Left ventricle myocardium superior (tissue), 1 donor: ENCODE results near the gene SCML1. TPM values are rescaled to one million over a fixed set of nuclear protein-coding genes. Genes with fewer than 3 reads are reported as not detected.

Source experiments
- ATAC-seq: fragments of 200-7000 bp; cut with Tn5 transposase; one replicate; pipeline ENCODE4 v1.9.1; 2020; ENCODE audit warnings: mild to moderate bottlenecking, moderate library complexity
- DNase-seq: peaks from one replicate; pipeline ENCODE4 v3.0.0-alpha.2; 2020
- intact Hi-C: fragments of 100-400 bp; cut with micrococcal nuclease; formaldehyde crosslinking; loops from one replicate; pipeline ENCODE4 v1.11.0; 2022
- long read RNA-seq: library from polyadenylated mRNA; unstranded; transcript quantifications from one replicate; pipeline ENCODE4 v2.0.0, GENCODE V29; 2021
- total RNA-seq: library from RNA; stranded (reverse); fragmentation: NEBNext Ultra II Directional; extraction: Animal tissue kit (Norgen Biotek cat#: 25700); gene quantifications from one replicate; pipeline ENCODE4 v1.2.1, GENCODE V29; 2021
- donor health status: DM: no; HTN: yes; CAD: no; lungs with severe emphysema.

Gene SCML1, protein sequence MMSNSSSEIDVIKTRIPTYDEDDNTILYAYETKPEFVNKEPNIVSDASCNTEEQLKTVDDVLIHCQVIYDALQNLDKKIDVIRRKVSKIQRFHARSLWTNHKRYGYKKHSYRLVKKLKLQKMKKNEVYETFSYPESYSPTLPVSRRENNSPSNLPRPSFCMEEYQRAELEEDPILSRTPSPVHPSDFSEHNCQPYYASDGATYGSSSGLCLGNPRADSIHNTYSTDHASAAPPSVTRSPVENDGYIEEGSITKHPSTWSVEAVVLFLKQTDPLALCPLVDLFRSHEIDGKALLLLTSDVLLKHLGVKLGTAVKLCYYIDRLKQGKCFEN
- 5.8 TPM for total RNA-seq
- long read RNA-seq, partial matches to known transcripts, result 0 of 9 reads
- long read RNA-seq, other reads (novel, unspliced or antisense), result 5 of 9 reads

DNA sequence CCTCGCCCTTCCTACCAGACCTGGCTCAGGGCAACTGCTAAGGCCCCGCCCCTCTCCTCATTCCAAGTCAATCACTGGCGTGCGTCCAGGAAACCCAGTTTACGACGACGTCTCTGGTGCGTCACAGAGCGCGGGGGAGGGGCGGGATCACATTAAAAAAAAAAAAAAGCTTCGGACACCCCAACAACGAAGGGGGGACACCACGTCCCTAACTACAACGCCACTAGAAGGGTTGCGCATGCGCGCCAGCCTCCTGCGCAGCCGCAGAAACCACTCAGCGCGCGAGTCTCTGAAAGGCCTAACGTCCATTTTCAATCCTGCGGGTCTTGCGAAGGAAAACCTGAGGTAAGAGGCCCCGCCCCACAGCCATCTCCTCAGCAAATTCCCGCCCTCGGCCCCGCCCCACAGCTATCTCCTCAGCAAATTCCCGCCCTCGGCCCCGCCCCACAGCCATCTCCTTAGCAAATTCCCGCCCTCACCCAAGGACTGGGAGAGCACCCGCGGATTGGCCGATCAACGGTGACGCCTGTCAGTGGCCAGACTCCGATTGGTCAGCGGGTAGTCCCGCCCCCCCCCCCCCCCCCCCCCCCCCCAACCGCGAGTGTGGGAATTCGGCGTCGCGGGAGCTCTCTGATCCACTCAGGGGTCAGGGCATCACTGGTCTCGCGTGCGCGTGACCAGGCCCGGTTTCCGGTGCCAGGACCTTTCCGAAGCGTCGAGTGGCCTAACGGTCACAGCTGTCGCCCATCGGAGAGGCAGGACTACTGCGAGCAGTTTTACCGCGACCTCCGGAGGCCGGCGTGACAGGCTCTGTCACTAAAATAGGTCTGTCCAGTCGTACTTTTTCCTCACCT lies at the start of gene SCML1:
Gene SCML1, plus strand, starts transcription at position 638 of the 854 bp plus-strand sequence. CDS start 6,694 bp downstream, outside the sequence.
- intact Hi-C loops, result no loop called here
- ATAC-seq (peak; percentile 98), DNase-seq (peak; percentile 97)

DNA sequence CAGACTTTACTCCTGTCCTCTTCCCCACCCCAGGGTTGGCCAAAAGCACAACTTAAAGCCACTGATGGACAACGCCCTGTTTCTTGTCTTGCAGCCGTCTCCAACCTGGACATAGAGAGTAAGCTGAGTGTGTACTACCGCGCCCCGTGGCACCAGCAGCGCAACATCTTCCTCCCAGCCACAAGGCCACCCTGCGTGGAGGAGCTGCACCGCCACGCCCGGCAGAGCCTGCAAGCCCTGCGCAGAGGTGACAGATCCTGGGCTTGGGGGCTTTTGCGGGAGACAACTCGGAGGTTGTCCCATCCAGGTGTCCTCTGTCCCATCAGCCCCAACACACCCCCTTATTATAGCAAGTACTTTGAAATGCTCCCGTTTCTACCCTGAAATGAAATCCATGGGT lies 49.6 kb upstream of the SCML1 start:
- no peak for DNase-seq
- ATAC-seq, result no peak
- intact Hi-C loops, result no loop called here

DNA sequence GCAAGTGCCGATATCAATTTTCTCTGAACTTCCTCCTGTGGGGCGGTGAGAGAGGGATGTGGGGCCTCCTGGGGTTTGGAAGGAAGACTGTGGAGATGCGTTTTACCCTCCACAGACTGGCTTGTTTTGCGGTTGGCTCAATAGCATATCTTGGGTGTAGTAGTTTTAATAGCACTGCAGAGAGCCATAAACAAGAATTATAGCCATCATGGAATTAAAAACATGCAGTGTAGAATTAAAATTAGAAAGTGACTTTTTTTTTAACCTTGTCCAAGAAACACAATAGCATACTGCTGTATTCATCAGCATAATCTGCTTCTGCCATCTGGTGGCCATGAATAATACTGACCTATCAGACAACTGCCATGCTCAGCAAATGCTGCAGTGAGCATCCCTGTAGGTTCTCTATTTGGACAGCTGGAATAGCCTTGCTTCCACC lies 47.3 kb upstream of the SCML1 start:
- DNase-seq, result no peak
- ATAC-seq, result peak; percentile 72
- intact Hi-C loops, result loop anchor here (2.0 kb wide), 1 partner anchor 447 kb away; no protein-coding TSS in a partner anchor

DNA sequence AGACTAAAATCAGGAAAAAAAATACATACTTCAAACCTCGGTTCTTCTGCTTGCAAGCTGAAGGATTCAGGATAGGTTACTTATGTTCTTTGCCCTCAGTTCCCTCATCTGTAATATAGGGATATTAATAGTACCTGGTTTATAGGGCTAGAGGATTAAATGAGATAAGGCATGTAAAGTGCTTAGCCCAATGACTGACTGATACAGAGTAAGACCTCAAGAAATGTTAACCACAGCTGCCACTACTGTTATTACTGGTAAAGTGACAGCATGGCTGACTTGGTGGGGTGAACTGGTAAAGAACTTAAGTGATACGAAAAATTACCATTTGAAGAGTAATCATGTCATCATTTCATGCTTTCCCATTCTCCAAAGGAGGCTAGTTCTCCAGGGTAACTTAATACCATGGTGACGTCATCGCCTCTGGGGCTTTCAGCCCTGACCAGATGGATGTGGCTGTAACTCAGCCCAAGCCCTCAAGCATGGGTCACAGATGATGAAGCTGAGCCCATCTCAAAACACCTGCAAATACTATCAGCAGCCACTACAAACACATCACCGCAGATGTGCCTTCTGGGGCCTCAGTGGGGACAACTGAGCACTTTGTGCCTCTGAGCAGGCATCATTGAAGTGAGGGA lies 44.5 kb upstream of the SCML1 start:
- intact Hi-C loops, result no loop called here
- ATAC-seq, result no peak
- no peak for DNase-seq

DNA sequence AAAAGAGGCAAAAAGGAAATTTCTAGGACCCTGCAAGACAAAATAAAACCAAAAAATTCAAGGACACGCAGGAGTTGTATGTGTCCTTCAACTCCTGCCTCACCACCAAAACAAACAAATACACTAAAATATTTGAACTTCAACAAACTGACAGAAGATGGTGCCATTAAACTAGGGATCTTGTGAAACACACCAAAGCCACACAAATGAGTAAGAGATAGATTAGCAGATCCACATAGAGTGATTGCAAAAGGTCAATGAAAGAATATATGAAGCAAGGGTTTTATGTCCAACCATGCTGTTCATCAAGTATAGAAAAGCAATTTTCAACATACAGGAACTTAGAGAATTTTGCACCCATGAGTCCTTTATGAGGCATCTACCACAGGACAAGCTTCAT lies 40.1 kb upstream of the SCML1 start:
- intact Hi-C loops, result no loop called here

GRCh38 chrX:17700976-17701375 lies 36.3 kb upstream of the SCML1 start:
- ATAC-seq, result no peak
- intact Hi-C loops, result no loop called here
- DNase-seq, result no peak

More for the DNA sequence above, 40.1 kb upstream of the SCML1 start:
- DNase-seq, result no peak
- ATAC-seq, result no peak

DNA sequence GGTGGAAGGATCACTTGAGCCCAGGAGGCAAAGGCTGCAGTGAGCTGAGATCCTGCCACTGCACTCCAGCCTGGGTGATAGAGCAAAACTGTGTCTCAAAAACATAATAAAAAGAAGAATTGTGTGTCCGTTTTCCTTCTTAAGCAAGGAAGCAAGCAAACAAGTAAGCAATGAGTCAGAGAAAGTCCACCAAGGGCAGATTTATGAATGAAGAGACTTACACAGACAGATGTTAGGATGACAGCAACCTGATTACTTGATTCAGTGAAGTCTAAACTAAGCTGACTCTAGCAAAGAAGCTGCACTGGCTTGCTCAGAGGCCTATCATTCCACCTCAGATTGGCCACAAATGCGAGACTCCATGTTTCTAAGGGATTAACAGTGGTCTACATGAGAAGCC lies 34.1 kb upstream of the SCML1 start:
- ATAC-seq (no peak), DNase-seq (no peak)
- intact Hi-C loops, result no loop called here

- ATAC-seq, result no peak
- intact Hi-C loops, result no loop called here
- DNase-seq, result no peak
These were observed 32.1 kb upstream of the SCML1 start for GRCh38 chrX:17705211-17705610.

- DNase-seq (no peak), ATAC-seq (no peak)
- intact Hi-C loops, result no loop called here
These were observed 30.6 kb upstream of the SCML1 start for GRCh38 chrX:17706676-17707075.

DNA sequence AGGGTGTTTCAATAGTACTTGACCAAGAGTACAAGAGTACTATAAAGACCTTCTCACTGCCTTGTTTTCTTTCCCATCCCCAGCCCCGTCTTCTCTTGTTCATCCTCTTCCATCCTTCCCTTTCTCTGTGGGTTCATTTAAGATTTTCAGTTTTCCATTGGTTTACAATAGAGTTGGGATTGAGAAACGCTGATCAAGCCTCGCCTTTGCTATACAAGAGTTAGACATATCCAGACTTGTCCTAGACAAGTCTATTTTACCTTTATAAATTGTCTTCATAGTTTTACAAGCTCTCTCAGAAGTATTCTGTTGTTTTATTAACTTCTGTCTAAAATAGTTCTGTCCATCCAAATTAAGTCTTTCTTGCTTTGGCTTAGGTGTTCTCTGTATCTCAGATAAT lies 29.6 kb upstream of the SCML1 start:
- no peak for ATAC-seq
- intact Hi-C loops, result no loop called here

DNA sequence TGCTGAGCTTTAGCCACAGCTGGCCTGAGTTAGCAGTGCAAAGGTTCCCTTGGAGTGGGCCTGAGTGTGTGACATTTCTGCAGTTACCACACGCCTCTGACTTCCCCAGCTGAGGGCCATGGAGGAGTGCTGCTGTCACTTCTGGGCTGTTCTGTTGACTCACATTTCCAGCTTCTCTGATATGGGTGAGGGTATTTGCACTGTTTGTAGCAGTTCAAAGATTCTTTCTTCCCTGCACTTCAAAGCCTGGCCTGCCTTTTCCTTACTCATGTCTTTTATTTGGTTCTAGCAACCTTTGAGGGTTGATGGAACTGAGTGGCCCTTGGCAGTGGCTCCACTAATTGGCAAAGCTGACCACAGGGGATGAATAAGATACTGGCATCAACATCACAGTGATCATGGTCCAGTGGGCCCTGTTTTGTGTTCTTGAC lies 26.4 kb upstream of the SCML1 start:
- ATAC-seq (no peak), DNase-seq (no peak)
- intact Hi-C loops, result no loop called here

More for the DNA sequence above, 29.6 kb upstream of the SCML1 start:
- no peak for DNase-seq

DNA sequence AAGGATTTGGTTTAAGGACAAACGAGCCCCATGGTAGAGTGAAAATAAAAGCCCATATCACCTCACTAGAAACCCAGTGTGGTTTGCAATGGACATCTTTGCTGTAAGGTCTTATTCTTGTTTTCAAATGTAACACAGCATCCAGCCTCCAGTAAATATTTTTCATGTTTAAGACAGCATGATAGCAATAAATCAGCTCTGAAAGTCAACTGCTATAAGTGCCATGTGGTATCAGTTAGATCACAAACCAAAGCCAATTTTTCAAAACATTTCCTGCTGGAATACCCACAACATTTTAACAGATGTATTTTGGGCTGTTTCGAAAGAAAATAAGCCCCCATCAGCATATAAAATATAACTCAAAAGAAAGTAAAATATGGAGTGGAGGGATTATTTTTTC lies 24.0 kb upstream of the SCML1 start:
- DNase-seq, result no peak
- intact Hi-C loops, result no loop called here
- ATAC-seq, result no peak

- intact Hi-C loops, result no loop called here
- no peak for ATAC-seq
- DNase-seq, result no peak
These were observed 18.6 kb upstream of the SCML1 start for GRCh38 chrX:17718649-17719165.

- ATAC-seq, result no peak
- no peak for DNase-seq
- intact Hi-C loops, result no loop called here
These were observed 17.6 kb upstream of the SCML1 start for GRCh38 chrX:17719711-17720110.

- no peak for ATAC-seq
- intact Hi-C loops, result no loop called here
- no peak for DNase-seq
These were observed 15.6 kb upstream of the SCML1 start for GRCh38 chrX:17721715-17722114.

GRCh38 chrX:17725181-17725580 lies 12.1 kb upstream of the SCML1 start:
- DNase-seq (no peak), ATAC-seq (no peak)
- intact Hi-C loops, result no loop called here

- DNase-seq, result no peak
- intact Hi-C loops, result no loop called here
- ATAC-seq, result no peak
These were observed 5.0 kb upstream of the SCML1 start for GRCh38 chrX:17732138-17732783.

DNA sequence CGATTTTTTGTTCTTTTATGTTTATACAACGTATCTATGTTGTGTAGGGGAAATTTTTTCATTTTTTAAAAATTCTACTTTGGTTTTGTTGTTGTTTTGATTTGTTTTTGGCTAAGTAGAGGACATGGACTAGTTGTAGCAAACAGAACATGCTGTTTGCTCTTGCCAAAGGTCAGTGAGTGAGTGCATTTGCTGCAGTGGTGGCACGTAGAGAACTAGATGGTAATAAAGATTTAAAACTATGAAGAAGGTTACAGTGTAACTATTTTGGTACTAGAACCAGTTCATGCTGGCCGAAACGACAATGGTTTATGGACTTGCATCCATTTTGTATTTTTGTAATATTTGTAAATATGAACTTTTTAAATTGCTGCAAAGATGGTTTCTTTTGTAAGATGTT lies 1.9 kb upstream of the SCML1 start:
- no peak for ATAC-seq
- intact Hi-C loops, result no loop called here
- DNase-seq, result no peak

- ATAC-seq, result no peak
- intact Hi-C loops, result no loop called here
These were observed 826 bp upstream of the SCML1 start for GRCh38 chrX:17736478-17736855.

More at GRCh38 chrX:17736478-17736855, 826 bp upstream of the SCML1 start:
- DNase-seq, result no peak
